ENCODE results near the gene KCNN2. TPM values are rescaled to one million over a fixed set of nuclear protein-coding genes. Genes with fewer than 3 reads are reported as not detected.

Gene KCNN2
- total and polyA plus RNA-seq, 2 donors (not counting 3 experiments of a cell fraction or from before 2014, with no cell fraction given): 0.32 to 1.9 TPM

GRCh38 chr5:114335391-114335790 lies 26.5 kb upstream of the KCNN2 start:
- H3K4me3 ChIP-seq (replicated peaks in 1 of 3; ENCODE audit: insufficient read depth in 1 of 3, low read depth in 1 of 3, low read length in 3 of 3): no peak overlapping the region
- H4K20me1 ChIP-seq (replicated peaks; ENCODE audit: control insufficient read depth, extremely low read depth, insufficient read depth, low read length): no peaks in the 10 kb centered on the region
- ChIA-PET CTCF (no interaction called here), POLR2A (no interaction called here)
- H3K27ac ChIP-seq (ENCODE audit: insufficient read depth, low read depth, low read length): no peak overlapping the region
- H3K36me3 ChIP-seq (ENCODE audit: control insufficient read depth in 2 of 2, extremely low read depth in 1 of 2, insufficient read depth in 2 of 2, low read length in 2 of 2): no peaks in the 10 kb centered on the region
- H3K9me1 ChIP-seq (replicated peaks; ENCODE audit: control insufficient read depth, extremely low read depth, insufficient read depth, low read length): no peaks in the 10 kb centered on the region
- no peak for DNase-seq (ENCODE audit: low read depth, low spot score)
- no peak overlapping the region for H3K4me2 ChIP-seq (ENCODE audit: insufficient read depth, low read length)
- TF ChIP-seq MAX (IDR thresholded peaks at IDR 0.05; ENCODE audit: insufficient read depth, insufficient read length) (no peak), POLR2AphosphoS5 (IDR thresholded peaks at IDR 0.05; ENCODE audit: insufficient read depth, low read depth, low read length) (no peak), MYC (IDR thresholded peaks at IDR 0.05; ENCODE audit: low read depth, low read length) (no peak), JUN (IDR thresholded peaks at IDR 0.05; ENCODE audit: borderline replicate concordance, insufficient read depth, insufficient read length, low read depth) (no peak), EZH2 (IDR thresholded peaks at IDR 0.05; ENCODE audit: borderline replicate concordance, low read depth, low read length, severe bottlenecking) (no peak)
- dilution Hi-C loops (cut with MboI; ENCODE audit: extremely low pct_ligation_motif_present, low sequenced_read_pairs) (no loop called here), intact Hi-C loops (cut with micrococcal nuclease) (no loop called here)
- no peak overlapping the region for H2AFZ ChIP-seq (ENCODE audit: low read depth, low read length)
- FAIRE-seq: no peak
- no peaks in the 10 kb centered on the region for H3K27me3 ChIP-seq (ENCODE audit: control insufficient read depth in 2 of 2, insufficient read depth in 2 of 2, low read length in 2 of 2)
- no peaks in the 10 kb centered on the region for H3K79me2 ChIP-seq (ENCODE audit: control insufficient read depth, insufficient read depth, low read length)
- H3K4me1 ChIP-seq (ENCODE audit: control insufficient read depth, extremely low read depth, insufficient read depth, low read length): no peaks in the 10 kb centered on the region
- no peak overlapping the region for H3K9ac ChIP-seq (replicated peaks; ENCODE audit: extremely low read depth, insufficient read depth, low read length)
- BruUV-seq (replicated peaks): no TSS peak
- H3K9me3 ChIP-seq (replicated peaks; ENCODE audit: control insufficient read depth, insufficient read depth, low read length): no peaks in the 10 kb centered on the region

GRCh38 chr5:114339108-114339507 lies 22.8 kb upstream of the KCNN2 start:
- Histone ChIP-seq H3K4me3 (replicated peaks in 1 of 3; ENCODE audit: insufficient read depth in 1 of 3, low read depth in 1 of 3, low read length in 3 of 3) (no peak overlapping the region), H3K4me1 (ENCODE audit: control insufficient read depth, extremely low read depth, insufficient read depth, low read length) (no peaks in the 10 kb centered on the region), H4K20me1 (replicated peaks; ENCODE audit: control insufficient read depth, extremely low read depth, insufficient read depth, low read length) (no peaks in the 10 kb centered on the region), H3K79me2 (ENCODE audit: control insufficient read depth, insufficient read depth, low read length) (no peaks in the 10 kb centered on the region), H2AFZ (ENCODE audit: low read depth, low read length) (no peak overlapping the region), H3K4me2 (ENCODE audit: insufficient read depth, low read length) (no peak overlapping the region), H3K27ac (ENCODE audit: insufficient read depth, low read depth, low read length) (no peak overlapping the region), H3K36me3 (ENCODE audit: control insufficient read depth in 2 of 2, extremely low read depth in 1 of 2, insufficient read depth in 2 of 2, low read length in 2 of 2) (no peaks in the 10 kb centered on the region), H3K27me3 (ENCODE audit: control insufficient read depth in 2 of 2, insufficient read depth in 2 of 2, low read length in 2 of 2) (peaks cover 0 to 7% of the 10 kb centered on the region in 2 experiments), H3K9me3 (replicated peaks; ENCODE audit: control insufficient read depth, insufficient read depth, low read length) (no peaks in the 10 kb centered on the region), H3K9me1 (replicated peaks; ENCODE audit: control insufficient read depth, extremely low read depth, insufficient read depth, low read length) (no peaks in the 10 kb centered on the region), H3K9ac (replicated peaks; ENCODE audit: extremely low read depth, insufficient read depth, low read length) (no peak overlapping the region)
- no TSS peak for BruUV-seq (replicated peaks)
- POLR2A ChIA-PET: no interaction called here
- DNase-seq (ENCODE audit: low read depth, low spot score) (no peak), FAIRE-seq (no peak)
- intact Hi-C loops (cut with micrococcal nuclease): no loop called here
- CTCF ChIA-PET: no interaction called here
- dilution Hi-C loops (cut with MboI; ENCODE audit: extremely low pct_ligation_motif_present, low sequenced_read_pairs): no loop called here
- no peak for TF ChIP-seq MYC (IDR thresholded peaks at IDR 0.05; ENCODE audit: low read depth, low read length)
- no peak for TF ChIP-seq FOS (IDR thresholded peaks at IDR 0.05; ENCODE audit: borderline replicate concordance, insufficient read depth, low read length)
- TF ChIP-seq MAX (IDR thresholded peaks at IDR 0.05; ENCODE audit: insufficient read depth, insufficient read length): no peak
- TF ChIP-seq GATA2 (IDR thresholded peaks at IDR 0.05; ENCODE audit: insufficient read depth, insufficient read length, low read depth, low read length): no peak
- TF ChIP-seq EZH2 (IDR thresholded peaks at IDR 0.05; ENCODE audit: borderline replicate concordance, low read depth, low read length, severe bottlenecking): no peak
- no peak for TF ChIP-seq POLR2A (IDR thresholded peaks at IDR 0.05; ENCODE audit: low read depth, low read length)
- TF ChIP-seq CTCF (IDR thresholded peaks at IDR 0.05; ENCODE audit: extremely low read depth in 1 of 2, insufficient read depth in 1 of 2, low read depth in 1 of 2, low read length in 2 of 2): no peak
- TF ChIP-seq JUN (IDR thresholded peaks at IDR 0.05; ENCODE audit: borderline replicate concordance, insufficient read depth, insufficient read length, low read depth): no peak
- TF ChIP-seq POLR2AphosphoS5 (IDR thresholded peaks at IDR 0.05; ENCODE audit: insufficient read depth, low read depth, low read length): no peak

Data from endothelial cell of umbilical vein (primary cell).